IMR-90 (cell line): ENCODE data around the gene PARP3. TPM values are rescaled to one million over a fixed set of nuclear protein-coding genes. Genes with fewer than 3 reads are reported as not detected.

Source experiments
- ATAC-seq: fragments of 200-7000 bp; cut with Tn5 transposase; 2 replicates; pipeline ENCODE4 v1.9.1; 2020; ENCODE audit warnings: low read depth, mild to moderate bottlenecking, moderate library complexity
- BruUV-seq: library from RNA; stranded (reverse); fragments of 400-500 nt; replicated peaks from 2 replicates; lab custom pipeline; 2021; lab: Mats Ljungman, UMichigan
- CTCF ChIA-PET: fragments of 300-600 bp; formaldehyde crosslinking; extraction: SDS; loops from one replicate; lab custom pipeline; 2021; ENCODE audit warnings: antibody characterized with exemption; lab: Yijun Ruan, JAX
- POLR2A ChIA-PET: fragments of 300-600 bp; sonication (Branson Sonifier 250); formaldehyde crosslinking; loops from one replicate; lab custom pipeline; 2022; ENCODE audit warnings: antibody characterized with exemption; ENCODE audit not compliant: unreplicated experiment; lab: Charles Lee
- DNase-seq: peaks from one replicate; pipeline ENCODE4 v3.0.0; 2013
- H2AFZ ChIP-seq: replicated peaks from 2 replicates; pipeline ENCODE3; 2013; ENCODE audit warnings: low read length, mild to moderate bottlenecking; ENCODE audit not compliant: poor library complexity
- H2AK5ac ChIP-seq: 2 replicates; pipeline ENCODE4 v1.6.1; 2013; ENCODE audit warnings: low read depth, low read length, inconsistent platforms
- H2AK9ac ChIP-seq: replicated peaks from 2 replicates; pipeline ENCODE3; 2013; ENCODE audit warnings: mild to moderate bottlenecking, low read depth, low read length, moderate library complexity; ENCODE audit not compliant: poor library complexity
- H2BK120ac ChIP-seq: 2 replicates; pipeline ENCODE4 v1.6.1; 2013; ENCODE audit warnings: low read depth, low read length, inconsistent platforms
- H2BK15ac ChIP-seq: 3 replicates; pipeline ENCODE4 v1.6.1; 2013; ENCODE audit warnings: low read depth, low read length, inconsistent platforms
- H2BK20ac ChIP-seq: 2 replicates; pipeline ENCODE4 v1.6.1; 2013; ENCODE audit warnings: low read depth, mild to moderate bottlenecking, inconsistent platforms, low read length, moderate library complexity
- H2BK5ac ChIP-seq: 2 replicates; pipeline ENCODE4 v1.6.1; 2013; ENCODE audit warnings: mild to moderate bottlenecking, low read depth, low read length, inconsistent platforms; ENCODE audit not compliant: poor library complexity, severe bottlenecking
- H3K14ac ChIP-seq: replicated peaks from 2 replicates; pipeline ENCODE4 v1.6.1; 2013; ENCODE audit warnings: low read depth, low read length, inconsistent platforms
- H3K18ac ChIP-seq: 2 replicates; pipeline ENCODE4 v1.6.1; 2013; ENCODE audit warnings: low read depth, low read length, control low read depth
- H3K23ac ChIP-seq: 2 replicates; pipeline ENCODE4 v1.6.1; 2013; ENCODE audit warnings: low read depth, low read length, inconsistent platforms
- H3K27ac ChIP-seq: 2 replicates; pipeline ENCODE4 v1.5.1; 2013; ENCODE audit warnings: mild to moderate bottlenecking, control low read depth, low read length; ENCODE audit not compliant: insufficient read depth
- H3K27me3 ChIP-seq: 2 replicates; pipeline ENCODE4 v1.6.1; 2013; ENCODE audit warnings: low read length; ENCODE audit not compliant: control insufficient read depth, insufficient read depth
- H3K36me3 ChIP-seq: 2 replicates; pipeline ENCODE4 v1.6.1; 2013; ENCODE audit warnings: low read length, mixed read lengths; ENCODE audit not compliant: control insufficient read depth, insufficient read depth
- H3K4ac ChIP-seq: 2 replicates; pipeline ENCODE4 v1.6.1; 2013; ENCODE audit warnings: low read depth, low read length, inconsistent platforms
- H3K4me1 ChIP-seq: 2 replicates; pipeline ENCODE4 v1.6.1; 2013; ENCODE audit warnings: low read length, mixed read lengths; ENCODE audit not compliant: control insufficient read depth, insufficient read depth
- H3K4me2 ChIP-seq: 2 replicates; pipeline ENCODE4 v1.6.1; 2013; ENCODE audit warnings: low read depth, mild to moderate bottlenecking, control low read depth, low read length, moderate library complexity
- H3K4me3 ChIP-seq: 2 replicates; pipeline ENCODE4 v1.5.1; 2013; ENCODE audit warnings: low read depth, mild to moderate bottlenecking, control low read depth, low read length, moderate library complexity; ENCODE audit not compliant: insufficient read depth
- H3K56ac ChIP-seq: 2 replicates; pipeline ENCODE4 v1.6.1; 2013; ENCODE audit warnings: low read length, inconsistent platforms; ENCODE audit not compliant: insufficient read depth; ENCODE audit errors: extremely low read depth
- H3K79me1 ChIP-seq, 2 experiments: 2 replicates each; pipeline ENCODE4 v1.6.1; 2013; ENCODE audit warnings: low read length in 2 of 2, inconsistent platforms in 1 of 2, low read depth in 1 of 2
- H3K9ac ChIP-seq: 2 replicates; pipeline ENCODE4 v1.6.1; 2013; ENCODE audit warnings: low read depth, low read length, control low read depth
- H3K9me1 ChIP-seq: 2 replicates; pipeline ENCODE4 v1.6.1; 2013; ENCODE audit warnings: low read length, inconsistent platforms; ENCODE audit not compliant: insufficient read depth
- H3K9me3 ChIP-seq: 2 replicates; pipeline ENCODE4 v1.6.1; 2013; ENCODE audit warnings: low read length; ENCODE audit not compliant: control insufficient read depth, insufficient read depth
- H4K20me1 ChIP-seq: 2 replicates; pipeline ENCODE4 v1.6.1; 2013; ENCODE audit warnings: low read length, inconsistent platforms; ENCODE audit not compliant: insufficient read depth
- H4K5ac ChIP-seq: 2 replicates; pipeline ENCODE4 v1.6.1; 2013; ENCODE audit warnings: mild to moderate bottlenecking, low read depth, low read length, control low read depth
- H4K8ac ChIP-seq, 2 experiments: 2 replicates each; pipeline ENCODE4 v1.6.1; 2013; ENCODE audit warnings: low read depth in 2 of 2, low read length in 2 of 2, control low read depth in 1 of 2, inconsistent platforms in 1 of 2
- H4K91ac ChIP-seq: 2 replicates; pipeline ENCODE4 v1.6.1; 2013; ENCODE audit warnings: low read depth, low read length, inconsistent platforms; ENCODE audit not compliant: insufficient read depth
- CEBPB ChIP-seq: IDR thresholded peaks from 2 replicates; pipeline ENCODE4 v1.6.1; 2012; ENCODE audit warnings: low read depth, low read length, improper control_type of control experiment
- CHD1 ChIP-seq: IDR thresholded peaks from 2 replicates; pipeline ENCODE4 v1.6.1; 2012; ENCODE audit warnings: low read depth, low read length, improper control_type of control experiment
- WGBS, 2 experiments: methylation state at CpG; one replicate each; pipeline versions ENCODE4 v1.1.5 to v1.1.7; 2013; ENCODE audit warnings: missing lambda C conversion rate in 2 of 2; ENCODE audit not compliant: insufficient read length in 1 of 2; ENCODE audit errors: extremely low coverage in 2 of 2; 5-methylcytosine and 5-hydroxymethylcytosine counted together
- dilution Hi-C: fragments of 300-500 bp; cut with HindIII; formaldehyde crosslinking; loops from one replicate; pipeline ENCODE4 v1.14.3; 2018; ENCODE audit warnings: low sequenced_read_pairs; ENCODE audit not compliant: unreplicated experiment
- in situ Hi-C: fragments of 300-500 bp; cut with MboI; formaldehyde crosslinking; loops from 3 replicates; pipeline ENCODE4 v1.14.3; 2019; ENCODE audit warnings: low sequenced_read_pairs, inconsistent platforms, mixed read lengths
- intact Hi-C: fragments of 100-400 bp; cut with micrococcal nuclease; formaldehyde crosslinking; loops from 2 replicates; pipeline ENCODE4 v1.10.0; 2022
- polyA plus RNA-seq, 3 experiments: library from polyadenylated mRNA; depleted of rRNA; stranded (reverse); fragments of >200 nt; gene quantifications; 2 replicates each; pipeline ENCODE4 v1.2.3, GENCODE V29; 2012; ENCODE audit warnings: low replicate concordance in 1 of 3
- total RNA-seq: library from RNA; depleted of rRNA; stranded (reverse); fragments of >200 nt; gene quantifications from 2 replicates; pipeline ENCODE4 v1.2.3, GENCODE V29; 2012

The PARP3 gene
- total and polyA plus RNA-seq, 2 of the 4 experiments (the other 2 are of a cell fraction), result 16.3 to 22.0 TPM

DNA sequence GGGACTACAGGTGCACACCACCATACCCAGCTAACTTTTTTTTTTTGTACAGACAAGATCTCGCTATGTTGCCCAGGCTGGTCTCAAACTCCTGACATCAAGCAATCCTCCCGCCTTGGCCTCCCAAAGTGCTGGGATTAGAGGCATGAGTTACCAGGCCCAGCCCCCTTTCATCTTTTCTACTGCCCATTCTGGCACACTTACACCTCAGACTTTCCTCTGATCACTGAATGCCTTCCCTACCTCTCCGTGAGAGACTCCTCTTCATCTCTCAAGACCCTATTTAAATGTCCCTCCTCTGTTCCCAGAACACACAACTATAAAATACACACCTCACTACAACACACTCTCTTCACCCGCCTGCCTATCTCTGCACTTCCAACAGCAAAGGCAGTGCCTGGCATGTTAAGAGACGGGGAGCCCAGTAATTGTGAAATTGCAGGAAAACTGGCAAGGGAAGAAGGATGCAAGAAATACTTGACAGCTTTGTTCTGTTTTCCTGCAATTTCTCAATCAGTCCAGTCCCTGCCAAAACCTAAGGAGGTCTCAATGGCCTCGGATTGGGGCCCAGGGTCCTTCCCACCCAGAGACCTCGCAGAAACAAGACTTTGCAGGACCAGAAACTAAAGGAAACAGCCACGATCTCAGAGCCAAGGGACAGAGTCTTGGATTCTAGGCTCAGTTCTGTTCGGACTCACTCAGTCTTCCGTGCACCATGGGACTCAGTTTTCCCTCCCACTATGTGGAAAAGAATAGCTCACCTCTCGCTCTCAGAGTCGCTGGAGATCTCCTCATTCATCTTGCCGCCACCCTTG is 1.3 kb upstream of the PARP3 start:
- no TSS peak for BruUV-seq
- Histone ChIP-seq H4K5ac (no peak overlapping the region), H3K4me1 (peaks cover 13% of the 10 kb centered on the region), H2AFZ (peak overlapping the region; percentile 94), H4K8ac (no peak overlapping the region), H3K4me2 (peak overlapping the region; percentile 98), H2AK9ac (peak overlapping the region; percentile 96), H2AK5ac (0 out of 2 replicates have a peak overlapping the region, but pooled peaks have one; percentile 2), H3K9ac (peak overlapping the region; percentile 59), H3K23ac (peak overlapping the region; percentile 54; the same call in 1 of the 2 replicates), H2BK20ac (no peak overlapping the region), H2BK120ac (no peak overlapping the region), H3K14ac (peak overlapping the region; percentile 37; the same call in 1 of the 2 replicates), H3K27ac (peak overlapping the region; percentile 32; the same call in 1 of the 2 replicates), H2BK5ac (no peak overlapping the region), H3K27me3 (no peaks in the 10 kb centered on the region), H3K36me3 (peaks cover 24% of the 10 kb centered on the region), H4K91ac (no peak overlapping the region), H3K4ac (0 out of 2 replicates have a peak overlapping the region, but pooled peaks have one; percentile 0), H3K4me3 (peak overlapping the region; percentile 49), H4K20me1 (peaks cover 9% of the 10 kb centered on the region), H3K9me1 (peaks cover 12% of the 10 kb centered on the region), H2BK15ac (no peak overlapping the region), H3K56ac (no peak overlapping the region), H3K9me3 (no peaks in the 10 kb centered on the region), H3K79me1 (peaks cover 21 to 41% of the 10 kb centered on the region in 2 experiments; a peak in 3 of 4 replicates), H3K18ac (no peak overlapping the region)
- DNase-seq (no peak), ATAC-seq (no peak)
- dilution Hi-C loops, result no loop called here
- CTCF ChIA-PET, result interaction anchor here (0.6 to 1.1 kb wide), 5 partner anchors 11 to 63 kb away, joined by 3 to 6 read pairs (median 4); no protein-coding TSS in a partner anchor
- 30% methylated on average over 5 of the region's 13 CpGs; no CpG with 5 or more reads in 1 of the 2 experiments for WGBS, 2 experiments
- intact Hi-C loops, result loop anchor here (5.0 kb wide), 1 partner anchor 201 kb away; no protein-coding TSS in a partner anchor
- TF ChIP-seq CHD1 (no peak), CEBPB (peak; percentile 36)
- in situ Hi-C loops, result loop anchor here (25.0 kb wide), 1 partner anchor 554 kb away; the partner anchor contains the start of genes MANF and RBM15B
- POLR2A ChIA-PET, result interaction anchor here (0.6 kb wide), 2 partner anchors 13 to 1372 kb away, joined by 3 to 5 read pairs; partner anchors contain the start of gene HEMK1
